Embryonic facial prominence (tissue), 1 donor: ENCODE data around the gene TMEM120B.
"Not testable (repeated sequence)": the region's sequence is repeated elsewhere in the genome, so short reads cannot be mapped to it uniquely, and the experiment has no call there.

Experiments used
- DNase-seq: peaks from one replicate; pipeline ENCODE4 v3.0.0-alpha.2; 2016; ENCODE audit errors: extremely low spot score

The TMEM120B gene

DNA sequence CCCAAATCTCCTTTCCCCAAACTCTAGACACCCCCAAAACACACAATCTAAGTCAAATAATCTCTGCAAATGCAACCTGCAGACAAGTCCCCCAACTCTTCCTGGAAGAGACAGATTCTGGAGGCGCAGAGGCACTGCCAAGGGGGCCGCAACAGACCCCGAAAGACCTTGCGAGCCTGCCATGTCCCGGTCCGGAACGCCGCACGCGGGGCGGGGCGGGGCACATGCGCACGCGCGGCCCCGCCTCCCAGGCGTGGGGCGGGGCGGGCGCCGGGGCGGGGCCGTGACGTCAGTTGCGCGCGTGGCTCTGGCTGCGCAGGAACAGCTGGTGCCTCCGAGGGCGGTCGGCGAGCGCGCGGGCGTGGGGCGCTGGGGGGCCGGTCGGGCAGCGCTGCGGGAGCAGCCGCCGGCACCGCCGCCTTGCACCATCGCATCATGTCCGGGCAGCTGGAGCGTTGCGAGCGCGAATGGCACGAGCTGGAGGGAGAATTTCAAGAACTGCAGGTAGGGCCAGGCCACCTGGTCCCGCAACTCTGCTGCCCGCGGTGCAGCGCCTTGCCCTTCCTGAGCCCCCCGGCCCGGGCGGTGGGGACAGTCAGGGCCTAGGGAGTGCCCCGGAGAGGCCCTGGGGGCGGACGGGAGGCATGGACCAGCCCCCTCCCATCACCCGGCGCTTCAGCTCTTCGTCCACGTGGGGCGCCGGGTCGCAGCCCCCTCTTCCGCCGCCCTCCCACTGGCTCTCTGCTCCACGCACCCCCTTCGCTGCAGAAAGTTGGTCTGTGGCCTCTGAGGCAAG is at the start of gene TMEM120B:
TSS of gene TMEM120B (plus strand) at position 292 of the 796 bp plus-strand sequence. CDS start at position 436, 144 bp downstream.
- peak; percentile 46 for DNase-seq

DNA sequence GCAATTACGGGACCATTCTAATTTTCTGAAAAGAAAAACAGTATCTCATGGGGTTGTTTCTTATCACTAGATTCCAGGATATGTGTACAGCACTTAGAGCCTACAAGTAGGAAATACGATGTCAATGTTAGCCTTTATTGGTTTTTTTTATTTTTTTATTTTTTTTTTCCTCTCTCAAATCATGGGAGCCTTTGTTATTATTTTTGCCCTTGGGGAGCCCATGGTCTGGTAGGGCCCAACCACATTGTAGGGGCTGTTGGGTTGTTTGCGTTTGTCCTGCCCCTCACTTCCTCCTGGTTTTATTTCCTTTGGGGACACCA is 49.0 kb upstream of the TMEM120B start:
- DNase-seq = no peak

DNA sequence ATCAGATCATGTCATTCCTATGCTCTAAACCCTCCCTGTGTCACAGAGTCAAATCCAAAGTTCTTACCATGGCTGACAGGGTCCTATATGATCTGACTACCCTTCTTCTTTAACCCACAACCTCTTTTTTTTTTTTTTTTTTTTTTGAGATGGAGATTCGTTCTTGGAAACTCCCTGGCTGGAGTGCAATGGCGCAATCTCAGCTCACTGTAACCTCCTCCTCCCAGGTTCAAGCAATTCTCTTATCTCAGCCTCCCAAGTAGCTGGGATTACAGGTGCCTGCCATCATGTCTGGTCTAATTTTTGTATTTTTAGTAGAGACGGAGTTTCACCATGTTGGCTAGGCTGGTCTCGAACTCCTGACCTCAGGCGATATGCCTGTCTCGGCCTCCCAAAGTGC is 45.7 kb upstream of the TMEM120B start:
- DNase-seq = not testable (repeated sequence)

DNA sequence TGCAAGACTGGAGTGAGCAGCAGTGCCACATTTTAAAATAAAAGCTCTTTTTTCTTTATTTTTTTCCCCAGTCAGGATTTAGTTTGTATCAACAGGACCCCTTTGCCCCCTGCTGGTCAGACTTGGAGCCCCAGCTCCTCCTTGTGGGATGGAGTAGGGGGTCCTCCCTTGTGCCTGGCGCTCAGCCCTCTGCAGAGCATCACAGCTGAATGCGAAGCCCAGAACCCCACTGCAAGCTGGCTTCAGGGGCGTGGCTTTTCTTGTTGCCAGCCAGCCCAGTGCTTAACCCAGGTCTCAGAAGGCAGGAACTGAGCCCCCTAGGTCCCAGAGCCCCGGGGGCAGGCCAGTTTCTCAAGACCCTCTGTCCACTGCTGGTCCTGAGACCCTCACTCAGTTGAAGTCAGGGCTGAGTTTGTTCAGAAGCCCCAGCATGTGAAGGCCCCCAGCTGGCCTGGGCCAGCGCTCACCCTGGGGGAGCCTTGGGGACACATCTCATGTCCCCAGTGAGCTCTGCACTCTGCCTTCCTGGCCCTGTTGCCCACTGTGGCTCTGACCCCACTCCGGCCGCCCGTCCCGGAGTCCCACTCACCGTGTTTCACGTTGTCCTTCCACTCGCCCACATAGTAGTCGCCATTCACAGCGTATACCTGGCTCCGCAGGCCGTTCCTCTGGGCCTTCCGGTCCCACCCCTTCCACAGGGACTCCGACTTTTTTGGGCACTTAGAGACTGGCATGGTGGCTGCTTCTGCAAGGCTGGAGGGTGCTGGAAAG is 43.6 kb upstream of the TMEM120B start:
- DNase-seq = peak; percentile 57

DNA sequence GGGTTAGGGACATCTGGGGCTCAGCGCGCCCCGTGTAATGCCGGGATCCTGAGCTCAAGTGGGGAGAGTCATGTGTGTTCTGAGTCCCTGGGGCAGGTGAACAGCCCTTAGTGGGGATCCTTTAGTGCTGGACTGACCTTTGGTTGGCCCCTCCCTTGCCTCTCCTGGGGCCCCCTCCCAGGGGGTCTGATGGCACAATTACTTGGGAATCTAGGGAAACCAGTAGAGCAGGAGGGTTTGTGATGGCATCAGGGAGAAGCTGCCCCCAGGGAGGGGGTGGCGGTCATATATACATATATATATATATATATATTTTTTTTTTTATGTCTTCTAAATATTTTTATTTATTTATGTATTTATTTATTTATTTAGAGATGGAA is 43.0 kb upstream of the TMEM120B start, which contains the start of gene MORN3:
TSS of gene MORN3 (minus strand) at position 134 of the 380 bp plus-strand sequence. CDS start 171 bp downstream, outside the sequence.
- DNase-seq = no peak

DNA sequence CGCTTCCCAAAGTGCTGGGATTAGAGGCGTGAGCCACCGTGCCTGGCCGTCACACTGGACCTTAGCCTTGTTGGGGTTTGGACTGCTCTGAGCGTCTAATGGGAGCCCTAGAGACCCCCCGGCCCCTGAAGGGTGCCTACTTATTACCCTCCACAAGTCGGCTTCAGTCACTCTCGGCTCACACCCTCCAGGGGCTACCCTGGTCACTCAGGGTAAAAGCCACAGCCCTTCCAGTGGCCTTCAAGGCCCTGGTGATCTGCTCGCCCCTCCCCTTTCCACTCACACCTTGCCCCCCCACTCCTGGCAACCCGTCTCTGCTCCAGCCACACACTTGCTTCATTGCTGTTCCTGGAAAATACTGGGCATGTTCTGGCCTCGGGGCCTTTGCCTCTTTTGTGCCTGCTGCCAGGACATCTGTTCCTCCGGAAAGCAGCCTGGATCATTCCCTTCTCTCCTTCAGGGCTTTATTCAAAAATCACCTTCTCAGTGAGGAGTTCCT is 39.5 kb upstream of the TMEM120B start:
- no peak for DNase-seq

DNA sequence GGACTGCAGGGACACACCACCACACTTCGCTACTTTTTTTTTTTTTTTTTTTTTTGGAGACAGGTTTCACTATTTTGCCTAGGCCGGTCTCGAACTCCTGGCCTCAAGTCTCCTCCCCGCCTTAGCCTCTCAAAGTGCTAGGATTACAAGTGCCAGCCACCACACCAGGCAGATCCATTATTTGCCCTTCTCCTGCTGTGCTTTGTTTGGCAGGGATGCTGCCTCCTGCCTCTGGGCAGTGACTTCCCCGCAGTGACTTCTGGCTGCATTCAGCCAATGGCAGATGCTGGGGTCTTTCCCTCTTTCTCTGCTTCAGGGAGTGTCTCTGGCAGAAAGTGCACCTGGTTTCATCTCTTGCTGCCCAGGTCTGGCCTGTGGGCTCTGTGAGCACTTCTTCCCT is 36.4 kb upstream of the TMEM120B start:
- DNase-seq = no peak

DNA sequence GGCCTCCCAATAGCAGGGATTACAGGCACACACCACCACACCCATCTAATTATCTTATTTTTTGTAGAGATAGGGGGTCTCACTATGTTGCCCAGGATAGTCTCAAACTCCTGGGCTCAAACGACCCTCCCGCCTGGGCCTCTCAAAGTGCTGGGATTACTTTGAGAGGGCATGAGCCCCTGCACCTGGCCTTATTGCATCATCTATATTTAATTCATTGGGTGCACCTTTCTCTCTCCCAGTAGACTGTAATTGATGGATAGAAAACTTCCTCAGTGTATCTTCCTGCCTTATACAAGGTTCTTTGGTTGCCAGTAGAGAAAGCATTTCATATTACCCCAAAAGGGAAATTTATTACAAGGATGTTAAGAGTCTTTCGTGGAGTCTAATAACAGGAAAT is 34.2 kb upstream of the TMEM120B start:
- DNase-seq = no peak

DNA sequence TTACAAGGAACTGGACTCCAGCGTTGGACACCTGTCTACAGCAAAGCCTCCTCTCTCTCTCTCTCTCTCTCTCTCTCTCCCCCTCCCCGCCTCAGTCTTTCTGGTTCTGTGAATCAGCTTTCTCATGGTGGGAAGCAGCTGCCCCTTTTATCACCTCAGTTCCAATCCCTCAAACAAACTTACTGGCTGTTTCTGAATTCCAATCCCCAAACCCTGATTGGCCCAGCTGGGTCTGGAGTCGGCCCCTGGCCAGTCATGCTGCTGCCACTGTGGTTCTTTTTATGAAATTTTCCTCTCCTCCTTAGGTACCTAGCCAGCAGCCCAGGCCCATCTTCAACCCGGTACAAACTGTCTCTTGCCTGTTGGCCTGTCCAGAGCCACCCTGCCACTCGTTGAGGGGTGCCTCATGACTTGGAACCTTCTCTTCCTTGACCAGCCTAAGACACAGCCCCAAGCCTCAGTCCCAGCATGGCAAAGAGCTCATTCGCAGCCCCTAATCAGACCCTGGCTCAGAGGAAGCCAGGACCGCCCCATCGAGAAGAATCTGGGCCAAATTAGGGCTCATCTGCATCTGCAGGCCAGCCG is 33.7 kb upstream of the TMEM120B start:
- no peak for DNase-seq

DNA sequence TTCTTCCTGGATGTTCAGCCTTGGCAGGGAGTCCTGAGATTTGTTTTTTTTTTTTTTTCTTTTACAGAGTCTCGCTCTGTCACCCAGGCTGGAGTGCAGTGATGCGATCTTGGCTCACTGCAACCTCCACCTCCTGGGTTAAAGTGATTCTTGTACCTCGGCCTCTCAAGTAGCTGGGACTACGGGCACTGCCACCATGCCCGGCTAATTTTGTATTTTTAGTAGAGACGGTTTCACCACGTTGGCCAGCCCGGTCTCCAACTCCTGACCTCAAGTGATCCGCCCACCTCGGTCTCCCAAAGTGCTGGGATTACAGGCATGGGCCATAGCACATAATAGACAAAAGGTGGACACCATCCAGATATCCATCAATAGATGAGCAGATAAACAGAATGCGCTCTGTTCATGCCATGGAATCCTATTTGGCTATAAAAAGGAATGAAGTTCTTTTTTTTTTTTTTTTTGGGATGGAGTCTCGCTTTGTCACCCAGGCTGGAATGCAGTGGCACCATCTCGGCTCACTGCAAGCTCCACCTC is 32.8 kb upstream of the TMEM120B start:
- not testable (repeated sequence) for DNase-seq

DNA sequence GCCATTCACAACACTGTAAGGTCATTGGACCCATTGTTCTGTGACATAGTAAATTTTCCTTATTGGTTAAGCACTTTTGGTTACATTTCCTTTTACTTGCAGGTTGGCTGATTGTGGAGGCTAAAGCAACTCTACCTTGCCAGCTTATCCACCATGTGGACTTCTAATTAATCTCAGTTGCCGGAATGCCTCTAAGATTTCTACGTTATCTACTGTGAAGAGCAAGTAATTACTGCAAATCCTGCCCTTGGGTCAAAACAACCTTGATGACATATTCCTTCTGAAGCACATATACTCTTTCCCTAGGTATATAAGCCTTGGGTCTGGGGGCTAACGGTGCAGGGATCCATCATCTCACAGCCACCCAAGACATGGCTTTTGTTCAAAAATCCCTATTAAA is 23.6 kb upstream of the TMEM120B start:
- no peak for DNase-seq

DNA sequence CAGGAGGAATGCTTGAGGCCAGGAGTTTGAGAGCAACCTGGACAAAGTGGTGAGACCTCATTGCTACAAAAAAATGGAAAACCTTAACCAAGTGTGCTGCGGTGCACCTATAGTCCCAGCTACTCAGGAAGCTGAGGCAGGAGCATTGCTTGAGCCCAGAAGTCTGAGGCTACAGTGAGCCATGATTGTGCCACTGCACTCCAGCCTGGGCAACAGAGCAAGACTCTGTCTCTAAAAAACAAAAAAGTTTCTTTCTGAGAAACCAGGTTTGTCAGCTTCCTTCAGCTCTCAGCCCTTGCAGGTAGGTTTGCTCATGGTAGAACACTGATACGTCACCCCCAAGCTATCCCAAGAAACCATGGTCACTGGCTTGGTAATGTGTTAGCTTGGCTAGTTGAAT is 23.1 kb upstream of the TMEM120B start:
- no peak for DNase-seq

DNA sequence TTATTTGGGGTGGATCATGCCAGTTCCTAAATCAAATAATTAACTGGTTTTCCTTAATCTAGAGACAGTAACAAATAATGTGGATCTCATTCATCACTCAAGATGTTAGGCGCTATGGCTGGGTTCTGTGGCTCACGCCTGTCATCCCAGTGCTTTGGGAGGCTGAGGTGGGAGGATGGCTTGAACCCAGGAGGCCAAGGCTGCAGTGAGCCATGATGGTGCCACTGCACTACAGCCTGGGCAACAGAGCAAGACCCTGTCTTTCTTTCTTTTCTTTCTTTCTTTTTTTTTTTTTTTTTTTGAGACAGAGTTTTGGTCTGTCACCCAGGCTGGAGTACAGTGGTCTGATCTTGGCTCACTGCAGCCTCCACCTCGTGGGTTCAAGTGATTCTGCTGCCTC is 19.8 kb upstream of the TMEM120B start:
- not testable (repeated sequence) for DNase-seq

DNA sequence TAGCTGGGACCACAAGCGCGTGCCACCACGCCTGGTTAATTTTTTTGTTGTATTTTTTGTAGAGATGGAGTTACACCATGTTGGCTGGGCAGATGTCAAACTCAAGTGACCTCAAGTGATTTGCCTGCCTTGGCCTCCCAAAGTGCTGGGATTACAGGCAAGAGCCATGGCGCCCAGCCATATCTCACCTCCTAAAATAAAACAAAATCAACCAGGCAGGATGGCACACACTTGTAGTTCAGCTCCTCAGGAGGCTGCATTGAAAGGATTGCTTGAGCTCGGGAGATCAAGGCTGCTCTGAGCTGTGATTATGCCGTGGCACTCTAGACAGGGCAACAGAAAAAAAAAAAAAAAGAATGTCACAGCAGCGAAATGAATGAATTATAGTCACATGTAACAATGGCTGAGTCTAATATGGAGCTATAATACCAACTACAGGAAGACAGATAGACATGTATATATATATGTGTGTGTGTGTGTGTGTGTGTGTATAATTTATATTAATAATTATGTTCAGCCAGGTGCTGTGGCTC is 19.3 kb upstream of the TMEM120B start:
- no peak for DNase-seq

DNA sequence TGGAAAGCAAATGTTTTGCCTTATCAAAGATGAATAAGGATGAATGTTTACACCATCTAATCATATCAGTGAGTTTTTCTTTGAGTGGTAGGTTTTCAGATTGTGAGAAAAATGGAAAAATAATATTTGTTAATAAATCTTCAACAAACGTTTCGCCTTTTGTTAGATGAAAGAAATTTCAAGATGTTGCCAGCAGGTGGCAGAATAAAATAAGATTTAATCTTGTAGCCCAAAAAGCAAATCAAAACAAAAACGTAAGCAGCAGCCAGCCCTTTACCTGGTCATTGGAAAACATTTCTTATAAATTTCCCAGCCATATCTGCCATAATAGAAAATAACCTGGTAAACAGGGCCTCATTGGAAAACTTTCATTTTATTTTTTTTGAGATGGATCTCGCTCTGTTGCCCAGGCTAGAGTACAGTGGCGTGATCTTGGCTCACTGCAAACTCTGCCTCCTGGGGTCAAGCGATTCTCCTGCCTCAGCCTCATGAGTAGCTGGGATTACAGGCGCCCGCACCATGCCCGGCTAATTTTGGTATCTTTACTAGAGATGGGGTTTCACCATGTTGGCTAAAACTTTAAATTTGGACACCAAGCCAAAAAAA is 15.4 kb upstream of the TMEM120B start:
- no peak for DNase-seq

DNA sequence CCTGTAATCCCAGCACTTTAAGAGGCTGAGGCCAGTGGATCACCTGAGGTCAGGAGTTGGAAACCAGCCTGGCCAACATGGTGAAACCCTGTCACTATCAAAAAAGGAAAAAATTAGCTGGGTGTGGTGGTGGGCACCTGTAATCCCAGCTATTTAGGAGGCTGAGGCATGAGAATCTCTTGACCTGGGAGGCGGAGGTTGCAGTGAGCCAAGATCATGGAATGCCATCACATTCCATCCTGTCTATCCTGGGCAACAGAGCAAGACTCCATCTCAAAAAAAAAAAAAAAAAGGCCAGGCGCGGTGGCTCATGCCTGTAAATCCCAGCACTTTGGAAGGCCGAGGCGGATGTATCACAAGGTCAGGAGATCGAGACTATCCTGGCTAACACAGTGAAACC is 14.7 kb upstream of the TMEM120B start:
- not testable (repeated sequence) for DNase-seq

DNA sequence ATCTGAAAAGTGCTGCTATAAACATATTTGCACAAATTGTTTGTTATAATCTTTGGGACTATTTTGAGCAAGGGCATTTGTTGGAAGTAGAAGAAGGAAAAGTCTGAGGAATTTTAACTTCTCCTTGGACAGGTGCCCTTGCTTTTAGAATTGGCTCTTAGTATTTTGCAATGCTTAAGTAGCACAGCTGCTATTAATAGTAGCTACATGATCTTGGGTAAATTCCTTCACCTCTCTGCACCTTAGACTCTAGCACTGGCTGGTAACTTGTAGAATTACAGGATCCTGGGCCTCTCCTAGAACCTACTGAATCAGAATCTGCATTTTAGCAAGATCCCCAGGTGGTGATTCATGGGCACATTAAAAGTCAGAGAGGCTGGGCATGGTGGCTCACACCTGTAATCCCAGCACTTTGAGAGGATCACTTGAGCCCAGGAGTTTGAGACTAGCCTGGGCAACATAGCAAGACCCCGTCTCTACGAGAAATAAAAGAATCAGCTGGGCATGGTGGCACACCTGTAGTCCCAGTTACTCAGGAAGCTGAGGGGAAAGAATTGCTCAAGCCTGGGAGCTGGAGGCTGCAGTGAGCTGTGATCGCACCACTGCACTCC is 10.8 kb upstream of the TMEM120B start:
- DNase-seq = no peak

DNA sequence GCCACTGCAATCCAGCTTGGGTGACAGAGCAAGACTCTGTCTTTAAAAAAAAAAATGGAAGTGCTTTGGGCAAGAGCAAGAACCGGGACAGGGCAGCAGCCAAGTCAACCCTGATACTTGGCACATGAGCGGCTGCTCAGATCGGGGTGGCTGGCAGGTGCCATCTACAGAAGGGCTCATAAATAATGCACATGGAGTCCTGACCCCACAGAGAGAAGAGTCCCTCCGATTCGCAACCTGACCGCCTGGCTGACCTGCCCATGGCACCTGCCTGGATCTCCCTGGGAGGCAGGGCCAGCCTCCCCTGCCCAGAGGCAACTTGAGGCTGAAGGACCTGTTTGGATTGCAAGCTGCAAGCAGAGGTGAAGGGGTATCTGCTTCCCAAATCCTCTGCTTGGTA is 9.6 kb upstream of the TMEM120B start:
- DNase-seq = no peak

DNA sequence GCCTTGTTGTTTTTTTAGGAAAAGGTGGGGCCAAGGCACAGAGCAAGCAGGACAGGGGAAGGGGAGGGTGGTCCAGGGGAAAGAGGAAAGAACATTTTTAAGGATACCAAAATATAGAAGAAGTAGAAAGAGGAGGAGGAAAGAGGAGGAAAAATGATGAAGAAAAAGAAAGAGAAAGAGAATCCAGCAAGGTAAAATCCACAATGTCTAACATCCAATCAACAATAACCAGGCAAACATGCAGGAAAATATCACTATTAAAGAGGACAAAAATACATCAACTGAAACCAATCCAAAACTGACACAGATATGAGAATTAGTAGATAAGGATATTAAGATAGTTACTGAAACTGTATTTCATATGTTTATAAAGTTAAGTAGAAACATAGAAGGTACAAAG is 7.0 kb upstream of the TMEM120B start:
- DNase-seq = no peak

DNA sequence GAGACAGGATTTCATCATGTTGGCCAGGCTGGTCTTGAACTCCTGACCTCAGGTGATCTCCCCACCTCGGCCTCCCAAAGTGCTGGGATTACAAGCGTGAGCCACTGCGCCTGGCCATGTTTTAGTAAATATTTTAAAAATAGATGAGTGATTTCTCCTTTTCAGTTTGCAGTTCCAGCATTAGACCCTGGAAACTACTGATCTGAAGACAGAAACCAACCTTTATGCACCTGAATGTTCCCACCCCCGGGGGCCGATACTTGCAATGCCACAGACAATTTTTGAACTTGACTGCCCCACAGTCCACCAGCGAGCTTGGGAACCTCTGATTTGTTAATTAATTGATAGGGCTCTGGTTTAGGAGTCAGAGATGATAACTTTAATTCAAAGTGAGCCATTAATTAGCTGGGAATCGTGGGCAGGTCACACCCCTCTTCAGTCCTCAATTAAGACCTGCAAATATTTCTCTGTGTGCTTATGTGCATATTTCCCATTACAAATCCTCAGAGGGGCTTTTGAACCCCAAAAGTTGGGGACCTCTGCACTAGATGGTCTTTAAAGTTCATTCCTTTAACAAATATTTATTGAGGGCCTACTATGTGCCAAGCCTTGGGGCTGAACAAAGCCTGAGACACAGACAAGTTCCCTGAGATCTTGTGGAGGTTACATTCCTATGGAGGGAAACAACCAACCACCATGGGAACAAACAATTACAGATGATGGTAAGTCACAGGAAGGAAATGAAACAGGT is 4.1 kb upstream of the TMEM120B start:
- DNase-seq = no peak

DNA sequence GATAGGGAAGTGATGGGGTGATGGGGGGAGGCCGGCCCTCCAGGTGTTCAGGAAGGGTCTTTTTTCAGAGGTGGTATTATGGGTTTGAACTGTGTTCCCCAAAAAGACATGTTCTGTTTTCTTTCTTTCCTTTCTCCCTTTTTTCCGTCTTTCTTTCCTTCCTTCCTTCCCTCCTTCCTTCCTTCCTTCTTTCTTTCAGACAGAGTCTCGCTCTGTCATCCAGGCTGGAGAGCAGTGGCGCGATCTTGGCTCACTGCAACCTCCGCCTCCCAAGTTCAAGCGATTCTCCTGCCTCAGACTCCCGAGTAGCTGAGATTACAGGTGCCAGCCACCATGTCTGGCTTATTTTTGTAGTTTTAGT is 3.5 kb upstream of the TMEM120B start:
- not testable (repeated sequence) for DNase-seq
